DMS 273 (cell line): ENCODE measurements around the gene RIMS4.

ENCODE experiments used
- DNase-seq: peaks from one replicate; lab custom pipeline; 2025; ENCODE audit not compliant: unreplicated experiment; lab: John Stamatoyannopoulos, UW

The RIMS4 gene

GRCh38 chr20:44810391-44811149 lies at the start of gene RIMS4:
TSS of gene RIMS4 (minus strand) at chr20:44810546. CDS start at chr20:44810271, 275 bp downstream.
- peak; percentile 82 for DNase-seq

- no peak for DNase-seq
Observed at GRCh38 chr20:44858606-44859360, 48.4 kb upstream of the RIMS4 start.

GRCh38 chr20:44856856-44857448 lies 46.6 kb upstream of the RIMS4 start:
- peak; percentile 43 for DNase-seq

GRCh38 chr20:44856442-44856841 lies 46.1 kb upstream of the RIMS4 start:
- DNase-seq, result no peak

GRCh38 chr20:44851545-44851944 lies 41.2 kb upstream of the RIMS4 start:
- DNase-seq, result no peak

- DNase-seq, result no peak
Observed at GRCh38 chr20:44850837-44851236, 40.5 kb upstream of the RIMS4 start.

GRCh38 chr20:44850272-44850671 lies 39.9 kb upstream of the RIMS4 start:
- DNase-seq, result no peak

- DNase-seq, result no peak
Observed at GRCh38 chr20:44849703-44850102, 39.4 kb upstream of the RIMS4 start.

GRCh38 chr20:44848254-44849015 lies 38.1 kb upstream of the RIMS4 start:
- no peak for DNase-seq

GRCh38 chr20:44843876-44844275 lies 33.5 kb upstream of the RIMS4 start:
- DNase-seq, result no peak

- no peak for DNase-seq
Observed at GRCh38 chr20:44841955-44842354, 31.6 kb upstream of the RIMS4 start.

- no peak for DNase-seq
Observed at GRCh38 chr20:44840826-44841225, 30.5 kb upstream of the RIMS4 start.

- no peak for DNase-seq
Observed at GRCh38 chr20:44839481-44839880, 29.1 kb upstream of the RIMS4 start.

GRCh38 chr20:44838521-44838920 lies 28.2 kb upstream of the RIMS4 start:
- DNase-seq, result no peak

GRCh38 chr20:44837946-44838345 lies 27.6 kb upstream of the RIMS4 start:
- DNase-seq, result no peak

- no peak for DNase-seq
Observed at GRCh38 chr20:44836601-44837120, 26.3 kb upstream of the RIMS4 start.

- DNase-seq, result no peak
Observed at GRCh38 chr20:44835661-44836221, 25.4 kb upstream of the RIMS4 start.

GRCh38 chr20:44835116-44835515 lies 24.8 kb upstream of the RIMS4 start:
- DNase-seq, result no peak

GRCh38 chr20:44834693-44835092 lies 24.3 kb upstream of the RIMS4 start:
- DNase-seq, result no peak

GRCh38 chr20:44833437-44833836 lies 23.1 kb upstream of the RIMS4 start:
- DNase-seq, result no peak

GRCh38 chr20:44832724-44833123 lies 22.4 kb upstream of the RIMS4 start:
- peak; percentile 86 for DNase-seq
